NB4 (cell line): ENCODE measurements around the gene UNC13D.

ENCODE experiments used
- DNase-seq: peaks from one replicate; pipeline ENCODE4 v3.0.0; 2010; ENCODE audit warnings: low read depth
- H3K4me3 ChIP-seq: one replicate; pipeline ENCODE4 v1.5.1; 2011; ENCODE audit warnings: mild to moderate bottlenecking, low read depth, low read length, moderate library complexity
- MYC ChIP-seq: IDR thresholded peaks from 2 replicates; pipeline ENCODE4 v1.6.1; 2011; ENCODE audit warnings: low read depth, low read length
- POLR2A ChIP-seq: IDR thresholded peaks from 2 replicates; pipeline ENCODE4 v1.6.1; 2011; ENCODE audit warnings: mild to moderate bottlenecking; ENCODE audit not compliant: insufficient read length; ENCODE audit errors: extremely low read depth
- TF ChIP-seq, protein P1 (sequence below): IDR thresholded peaks from 2 replicates; pipeline ENCODE4 v1.6.1; 2011; ENCODE audit warnings: low read depth, low read length
- TF ChIP-seq, protein P2 (sequence below): IDR thresholded peaks from one replicate; pipeline ENCODE4 v1.5.1; 2012; ENCODE audit warnings: low read depth, low read length

Gene UNC13D

DNA sequence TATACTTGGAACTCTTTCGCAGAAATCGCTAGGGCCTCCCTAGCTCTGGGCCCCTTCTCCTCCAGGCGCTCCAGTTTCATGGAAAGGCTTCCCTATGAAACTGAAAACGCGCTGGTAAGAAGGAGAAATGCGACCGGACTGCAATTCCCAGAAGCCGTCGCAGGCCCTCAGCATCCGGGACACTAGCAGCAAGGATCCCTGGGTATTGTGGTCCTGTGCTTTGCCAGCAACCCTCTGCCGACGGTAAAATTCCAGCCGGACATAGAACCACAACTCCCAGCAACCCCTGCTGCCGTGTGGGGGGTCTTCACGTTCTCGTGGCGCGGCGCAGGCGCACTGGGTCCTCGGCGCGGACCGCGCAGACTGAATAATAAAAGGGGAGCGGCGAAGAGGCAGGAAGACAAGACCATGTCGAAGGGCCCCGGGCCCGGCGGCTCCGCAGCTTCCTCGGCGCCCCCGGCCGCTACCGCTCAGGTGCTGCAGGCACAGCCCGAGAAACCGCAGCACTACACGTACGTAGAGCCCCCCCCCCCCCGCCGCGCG, 59.7 kb downstream of the UNC13D start, which contains the start of gene UNK:
UNK (plus strand) TSS at position 334 of the 543 bp plus-strand sequence; CDS start at position 409, 75 bp downstream.
- H3K4me3 ChIP-seq = peak within 1 kb of the TSS; percentile 82
- DNase-seq = peak; percentile 99
- peak; percentile 68; the same call in 1 of the 2 replicates for TF ChIP-seq MYC
- TF ChIP-seq, protein P1, sequence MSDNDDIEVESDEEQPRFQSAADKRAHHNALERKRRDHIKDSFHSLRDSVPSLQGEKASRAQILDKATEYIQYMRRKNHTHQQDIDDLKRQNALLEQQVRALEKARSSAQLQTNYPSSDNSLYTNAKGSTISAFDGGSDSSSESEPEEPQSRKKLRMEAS = no peak

DNA sequence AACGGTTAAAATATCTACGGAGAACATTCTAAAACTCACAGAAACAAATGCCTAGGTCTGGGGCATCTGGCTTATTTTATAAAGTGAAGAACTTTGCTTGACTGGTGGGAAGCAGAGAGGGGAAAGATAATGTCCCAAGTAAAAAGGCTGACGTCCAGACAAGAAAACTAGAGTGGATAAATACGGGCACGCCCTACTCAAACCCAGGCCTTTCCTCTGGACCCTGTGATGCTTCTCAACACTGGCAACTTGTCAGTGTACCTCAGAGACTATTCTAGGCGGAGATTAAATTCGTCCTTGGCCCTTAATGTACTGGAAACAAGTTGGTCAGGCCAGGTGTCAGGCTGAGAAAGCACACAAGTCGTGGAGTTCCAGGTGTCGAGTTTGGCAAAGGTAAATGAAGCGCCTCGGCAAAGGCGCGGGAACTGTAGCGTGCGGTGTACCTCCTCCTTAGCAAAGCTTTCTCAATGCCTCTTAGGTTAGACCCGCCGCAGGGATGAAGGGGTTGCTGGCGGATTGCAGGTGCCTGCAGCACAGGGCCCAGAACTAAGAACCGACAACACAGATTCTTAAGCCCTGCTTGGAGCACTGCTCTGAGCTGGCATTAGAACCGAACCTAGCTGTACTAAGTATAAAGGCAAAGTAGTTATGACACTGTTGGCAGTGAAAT, 60.3 kb downstream of the UNC13D start:
- TF ChIP-seq POLR2A (no peak), MYC (no peak)
- TF ChIP-seq, protein P1 = no peak
- TF ChIP-seq, protein P2, sequence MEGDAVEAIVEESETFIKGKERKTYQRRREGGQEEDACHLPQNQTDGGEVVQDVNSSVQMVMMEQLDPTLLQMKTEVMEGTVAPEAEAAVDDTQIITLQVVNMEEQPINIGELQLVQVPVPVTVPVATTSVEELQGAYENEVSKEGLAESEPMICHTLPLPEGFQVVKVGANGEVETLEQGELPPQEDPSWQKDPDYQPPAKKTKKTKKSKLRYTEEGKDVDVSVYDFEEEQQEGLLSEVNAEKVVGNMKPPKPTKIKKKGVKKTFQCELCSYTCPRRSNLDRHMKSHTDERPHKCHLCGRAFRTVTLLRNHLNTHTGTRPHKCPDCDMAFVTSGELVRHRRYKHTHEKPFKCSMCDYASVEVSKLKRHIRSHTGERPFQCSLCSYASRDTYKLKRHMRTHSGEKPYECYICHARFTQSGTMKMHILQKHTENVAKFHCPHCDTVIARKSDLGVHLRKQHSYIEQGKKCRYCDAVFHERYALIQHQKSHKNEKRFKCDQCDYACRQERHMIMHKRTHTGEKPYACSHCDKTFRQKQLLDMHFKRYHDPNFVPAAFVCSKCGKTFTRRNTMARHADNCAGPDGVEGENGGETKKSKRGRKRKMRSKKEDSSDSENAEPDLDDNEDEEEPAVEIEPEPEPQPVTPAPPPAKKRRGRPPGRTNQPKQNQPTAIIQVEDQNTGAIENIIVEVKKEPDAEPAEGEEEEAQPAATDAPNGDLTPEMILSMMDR = no peak
- no peak for DNase-seq
- H3K4me3 ChIP-seq = peak overlapping the region; percentile 74

DNA sequence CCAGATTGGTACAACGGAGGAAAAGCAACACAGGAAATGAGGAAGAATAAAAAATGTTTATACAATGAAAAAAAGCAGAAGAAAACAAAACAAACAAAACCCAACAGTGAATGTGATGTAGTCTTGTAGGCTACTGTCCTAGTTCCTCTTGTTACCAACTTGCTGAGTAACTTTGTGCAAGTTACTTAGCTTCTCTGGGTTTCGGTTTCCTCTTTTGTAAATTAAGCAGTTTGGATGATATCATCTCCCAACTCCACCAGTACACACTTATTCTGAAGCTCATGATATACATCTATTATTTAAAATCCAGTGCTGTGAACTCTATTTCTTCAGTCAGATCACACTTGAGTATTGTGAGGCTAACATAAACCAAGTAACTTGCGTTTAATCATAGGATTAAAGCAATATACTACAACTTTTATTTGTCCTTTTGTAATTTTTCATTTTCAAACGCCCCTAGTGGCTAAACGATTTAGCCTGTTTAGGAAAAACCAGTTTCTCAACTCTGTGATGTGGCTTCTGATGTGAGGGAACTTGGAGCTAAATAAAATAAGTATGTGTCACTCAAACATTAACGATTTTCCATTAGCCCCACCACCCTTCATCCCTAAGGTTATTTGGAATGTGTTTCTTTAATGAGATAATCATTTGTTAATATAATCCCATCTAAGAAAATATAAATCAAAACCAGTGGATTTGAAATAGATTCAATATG, 61.0 kb downstream of the UNC13D start:
- TF ChIP-seq MYC = 0 out of 2 replicates have a peak, but pooled peaks have one; percentile 18
- TF ChIP-seq, protein P2 = peak; percentile 60
- TF ChIP-seq, protein P1 = no peak
- no peak for TF ChIP-seq POLR2A
- DNase-seq = peak; percentile 84
- H3K4me3 ChIP-seq = peak overlapping the region; percentile 46

DNA sequence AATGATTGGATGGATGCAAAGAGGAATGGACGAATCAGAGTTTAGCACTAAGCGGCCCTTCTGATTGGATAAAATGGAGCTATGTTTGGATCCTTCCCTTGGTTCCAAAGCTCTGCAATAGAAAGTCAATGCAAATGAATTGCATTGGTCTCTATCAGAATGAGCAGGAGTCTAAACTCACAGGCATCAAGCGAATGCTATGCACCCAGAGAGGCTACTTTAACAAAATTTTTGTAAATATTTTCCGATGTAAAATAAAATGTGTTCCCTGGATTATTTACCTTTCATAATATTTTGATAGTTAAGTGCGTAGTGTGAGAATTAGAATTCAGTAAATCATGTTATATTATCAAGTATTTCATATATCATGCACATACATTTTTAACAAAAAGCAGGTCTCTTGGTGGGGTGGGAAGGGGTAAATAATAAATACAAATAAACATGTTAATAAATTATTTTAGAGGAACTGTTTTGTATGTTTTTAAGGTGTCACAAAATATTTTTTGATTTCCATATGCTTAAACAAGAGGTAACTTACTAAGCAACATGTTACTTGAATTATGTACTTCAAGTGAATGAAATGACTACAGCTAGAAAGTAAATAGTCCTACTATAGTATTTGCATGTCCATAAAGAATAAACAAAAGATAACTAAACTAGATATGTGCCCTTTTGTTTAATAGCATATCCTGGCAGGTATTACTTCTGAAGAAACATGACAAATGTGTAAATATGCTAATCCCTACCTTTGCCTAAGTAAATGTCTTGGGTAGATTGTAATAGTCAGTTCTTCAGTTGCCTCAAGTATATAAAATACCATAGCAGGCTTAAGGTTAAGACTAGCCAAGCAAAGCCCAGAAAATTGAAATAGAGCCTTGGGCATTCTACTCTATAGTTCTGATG, 64.0 kb downstream of the UNC13D start:
- peak overlapping the region; percentile 32 for H3K4me3 ChIP-seq
- no peak for TF ChIP-seq POLR2A
- TF ChIP-seq, protein P2 = no peak
- no peak for TF ChIP-seq MYC
- TF ChIP-seq, protein P1 = no peak
- no peak for DNase-seq

DNA sequence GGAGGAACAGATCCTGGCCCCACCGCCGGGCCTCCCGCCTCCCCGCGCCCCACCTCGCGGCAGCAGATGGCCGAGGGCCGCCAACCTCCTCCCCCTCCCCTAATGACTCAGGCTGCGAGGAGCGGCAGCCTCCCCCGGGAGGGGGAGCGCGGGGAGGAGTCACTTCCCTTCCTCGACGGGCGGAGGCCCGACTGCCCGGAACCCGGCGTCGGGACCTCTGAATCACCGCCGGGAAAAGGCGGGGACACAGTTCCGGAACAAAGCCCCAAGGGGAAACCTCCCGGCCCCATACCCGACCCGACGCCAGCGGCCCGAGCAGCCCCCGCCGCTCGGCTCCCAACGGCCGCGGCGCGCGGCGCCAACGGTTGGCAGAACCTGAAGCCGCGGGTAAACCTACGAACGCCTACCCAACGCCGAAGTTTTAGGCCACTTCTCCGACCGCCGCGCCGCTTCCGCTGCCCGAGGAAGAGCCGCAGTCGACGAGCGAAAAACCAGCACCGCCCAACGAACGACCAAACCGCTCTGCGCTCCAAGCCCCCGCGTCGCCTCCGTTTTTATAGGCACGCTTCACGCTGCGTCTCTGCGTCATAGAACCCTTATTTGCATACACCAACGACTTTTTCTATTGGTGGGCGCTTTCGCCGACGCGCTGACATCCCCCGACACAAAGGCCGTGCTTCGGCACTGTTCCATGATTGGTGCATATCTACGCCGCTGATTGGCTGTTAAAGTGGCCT, 64.8 kb downstream of the UNC13D start:
- TF ChIP-seq, protein P2 = no peak
- TF ChIP-seq, protein P1 = peak; percentile 22; the same call in 1 of the 2 replicates
- peak; percentile 100 for TF ChIP-seq POLR2A
- TF ChIP-seq MYC = 0 out of 2 replicates have a peak, but pooled peaks have one; percentile 32

More for the DNA sequence above, 64.8 kb downstream of the UNC13D start:
- peak; percentile 99 for DNase-seq
- peak overlapping the region; percentile 93 for H3K4me3 ChIP-seq
